Measurements from ENCODE around the gene DCLK1. TPM values are rescaled to one million over a fixed set of nuclear protein-coding genes. Genes with fewer than 3 reads are reported as not detected.
A peak's percentile ranks its signal among the peaks of the same experiment; 100 is the strongest.

The DCLK1 gene
- total RNA-seq, 2 donors from 2014 or later, result 25.6 to 27.8 TPM

DNA sequence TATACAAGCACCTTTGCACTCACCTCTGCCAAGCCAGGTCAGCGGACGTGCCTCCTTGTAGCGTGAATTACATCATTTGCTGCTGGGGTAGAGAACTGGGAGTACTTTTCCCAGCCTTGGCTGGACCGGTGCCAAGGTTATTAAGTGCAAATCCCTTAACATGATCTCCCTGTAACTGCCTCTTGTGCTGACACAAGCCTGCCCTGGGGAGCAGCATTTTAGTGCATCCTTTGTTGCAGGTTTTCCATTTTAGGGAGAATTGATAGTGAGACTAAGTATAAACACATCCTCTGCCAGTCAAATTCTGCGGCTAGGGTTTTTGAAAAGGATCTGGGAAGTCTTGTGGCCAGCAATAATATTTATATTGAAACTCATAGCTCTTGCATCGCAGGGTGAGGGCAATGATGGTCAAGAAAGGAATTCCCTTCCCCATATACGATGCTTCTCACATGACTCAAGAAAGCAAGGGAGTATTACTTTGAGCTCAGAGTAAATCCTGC is 32.7 kb upstream of the DCLK1 start:
- no peaks in the 10 kb centered on the region for H3K27me3 ChIP-seq (replicated peaks; ENCODE audit: insufficient read depth)
- no peak for ATAC-seq (ENCODE audit: insufficient number of reproducible peaks, low FRiP score, low read depth)
- no peak overlapping the region for H3K27ac ChIP-seq
- peak overlapping the region; percentile 8 for H3K4me3 ChIP-seq
- DNase-seq (ENCODE audit: low spot score), result no peak
- H3K36me3 ChIP-seq, result no peaks in the 10 kb centered on the region
- H3K9me3 ChIP-seq, result no peaks in the 10 kb centered on the region
- TF ChIP-seq, protein P1, sequence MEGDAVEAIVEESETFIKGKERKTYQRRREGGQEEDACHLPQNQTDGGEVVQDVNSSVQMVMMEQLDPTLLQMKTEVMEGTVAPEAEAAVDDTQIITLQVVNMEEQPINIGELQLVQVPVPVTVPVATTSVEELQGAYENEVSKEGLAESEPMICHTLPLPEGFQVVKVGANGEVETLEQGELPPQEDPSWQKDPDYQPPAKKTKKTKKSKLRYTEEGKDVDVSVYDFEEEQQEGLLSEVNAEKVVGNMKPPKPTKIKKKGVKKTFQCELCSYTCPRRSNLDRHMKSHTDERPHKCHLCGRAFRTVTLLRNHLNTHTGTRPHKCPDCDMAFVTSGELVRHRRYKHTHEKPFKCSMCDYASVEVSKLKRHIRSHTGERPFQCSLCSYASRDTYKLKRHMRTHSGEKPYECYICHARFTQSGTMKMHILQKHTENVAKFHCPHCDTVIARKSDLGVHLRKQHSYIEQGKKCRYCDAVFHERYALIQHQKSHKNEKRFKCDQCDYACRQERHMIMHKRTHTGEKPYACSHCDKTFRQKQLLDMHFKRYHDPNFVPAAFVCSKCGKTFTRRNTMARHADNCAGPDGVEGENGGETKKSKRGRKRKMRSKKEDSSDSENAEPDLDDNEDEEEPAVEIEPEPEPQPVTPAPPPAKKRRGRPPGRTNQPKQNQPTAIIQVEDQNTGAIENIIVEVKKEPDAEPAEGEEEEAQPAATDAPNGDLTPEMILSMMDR (IDR thresholded peaks at IDR 0.05), result no peak
- peaks cover 5 to 16% of the 10 kb centered on the region in 2 donors for H3K4me1 ChIP-seq (ENCODE audit: control insufficient read depth in 1 of 2, low read depth in 2 of 2)

GRCh38 chr13:36163286-36163685 is 32.1 kb upstream of the DCLK1 start:
- no peak overlapping the region for H3K4me3 ChIP-seq
- TF ChIP-seq, protein P1 (IDR thresholded peaks at IDR 0.05), result no peak
- H3K4me1 ChIP-seq (ENCODE audit: control insufficient read depth in 1 of 2, low read depth in 2 of 2), result peaks cover 5 to 16% of the 10 kb centered on the region in 2 donors
- no peaks in the 10 kb centered on the region for H3K9me3 ChIP-seq
- no peak for ATAC-seq (ENCODE audit: insufficient number of reproducible peaks, low FRiP score, low read depth)
- H3K27ac ChIP-seq, result no peak overlapping the region
- no peaks in the 10 kb centered on the region for H3K27me3 ChIP-seq (replicated peaks; ENCODE audit: insufficient read depth)
- DNase-seq (ENCODE audit: low spot score), result no peak
- H3K36me3 ChIP-seq, result no peaks in the 10 kb centered on the region

GRCh38 chr13:36160297-36160696 is 29.1 kb upstream of the DCLK1 start:
- no peak overlapping the region for H3K4me3 ChIP-seq
- peaks cover 5 to 16% of the 10 kb centered on the region in 2 donors for H3K4me1 ChIP-seq (ENCODE audit: control insufficient read depth in 1 of 2, low read depth in 2 of 2)
- H3K36me3 ChIP-seq, result no peaks in the 10 kb centered on the region
- TF ChIP-seq, protein P1 (IDR thresholded peaks at IDR 0.05), result no peak
- no peak overlapping the region for H3K27ac ChIP-seq
- H3K9me3 ChIP-seq, result no peaks in the 10 kb centered on the region
- DNase-seq (ENCODE audit: low spot score) (no peak), ATAC-seq (ENCODE audit: insufficient number of reproducible peaks, low FRiP score, low read depth) (no peak)
- no peaks in the 10 kb centered on the region for H3K27me3 ChIP-seq (replicated peaks; ENCODE audit: insufficient read depth)

DNA sequence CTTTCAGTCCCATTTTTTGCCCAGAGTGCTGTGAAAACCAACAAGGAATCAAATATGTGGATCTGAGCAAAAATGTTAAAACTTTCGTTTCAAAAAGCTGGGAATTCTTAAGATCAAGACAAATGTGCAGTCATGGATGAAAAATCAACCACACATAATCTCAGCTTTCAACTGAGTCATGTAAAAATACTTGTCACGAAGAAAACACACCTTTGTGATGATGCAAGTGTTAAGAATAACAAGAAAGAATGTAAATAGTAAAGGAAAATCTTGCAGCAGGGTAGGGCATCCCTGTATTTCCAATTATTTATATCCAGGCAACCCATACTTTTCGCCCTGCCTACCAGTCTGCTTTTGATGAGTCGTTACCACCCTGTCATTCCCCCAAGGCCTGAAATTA is 27.4 kb upstream of the DCLK1 start:
- H3K4me3 ChIP-seq, result no peak overlapping the region
- H3K9me3 ChIP-seq, result no peaks in the 10 kb centered on the region
- no peak for ATAC-seq (ENCODE audit: insufficient number of reproducible peaks, low FRiP score, low read depth)
- H3K27ac ChIP-seq, result no peak overlapping the region
- H3K4me1 ChIP-seq (ENCODE audit: control insufficient read depth in 1 of 2, low read depth in 2 of 2), result peaks cover 5 to 10% of the 10 kb centered on the region in 2 donors
- TF ChIP-seq, protein P1 (IDR thresholded peaks at IDR 0.05), result no peak
- H3K36me3 ChIP-seq, result no peaks in the 10 kb centered on the region
- no peak for DNase-seq (ENCODE audit: low spot score)
- no peaks in the 10 kb centered on the region for H3K27me3 ChIP-seq (replicated peaks; ENCODE audit: insufficient read depth)

DNA sequence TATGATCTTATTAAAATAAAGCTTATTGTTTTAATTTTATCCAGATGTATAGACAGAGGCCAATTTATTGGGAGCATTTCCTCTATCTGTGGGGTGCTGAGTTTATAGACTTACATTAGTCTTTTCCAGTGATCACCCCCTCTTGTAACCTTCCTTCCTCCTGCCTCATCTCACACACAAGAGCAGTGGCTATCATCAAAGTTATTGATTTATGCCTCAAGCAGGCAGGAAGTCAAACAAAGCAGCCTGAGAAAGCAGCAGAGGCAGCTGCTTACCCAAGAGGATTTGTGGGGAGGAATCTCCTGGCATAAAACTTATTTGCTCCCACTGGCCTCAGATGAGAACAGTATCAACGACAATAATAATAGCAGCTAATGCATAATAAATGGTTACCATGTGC is 26.3 kb upstream of the DCLK1 start:
- Histone ChIP-seq H3K36me3 (no peaks in the 10 kb centered on the region), H3K27ac (no peak overlapping the region), H3K9me3 (no peaks in the 10 kb centered on the region), H3K27me3 (replicated peaks; ENCODE audit: insufficient read depth) (no peaks in the 10 kb centered on the region), H3K4me3 (no peak overlapping the region), H3K4me1 (ENCODE audit: control insufficient read depth in 1 of 2, low read depth in 2 of 2) (peaks cover 4% of the 10 kb centered on the region in 2 donors)
- DNase-seq (ENCODE audit: low spot score) (no peak), ATAC-seq (ENCODE audit: insufficient number of reproducible peaks, low FRiP score, low read depth) (no peak)
- TF ChIP-seq, protein P1 (IDR thresholded peaks at IDR 0.05), result no peak
